GM21367 (cell line): ENCODE measurements around the gene DMAP1.

ENCODE experiments used
- ATAC-seq: cut with Tn5 transposase; IDR thresholded peaks from one replicate; pipeline ENCODE4 v1.9.1; 2021; ENCODE audit not compliant: unreplicated experiment

The DMAP1 gene

DNA sequence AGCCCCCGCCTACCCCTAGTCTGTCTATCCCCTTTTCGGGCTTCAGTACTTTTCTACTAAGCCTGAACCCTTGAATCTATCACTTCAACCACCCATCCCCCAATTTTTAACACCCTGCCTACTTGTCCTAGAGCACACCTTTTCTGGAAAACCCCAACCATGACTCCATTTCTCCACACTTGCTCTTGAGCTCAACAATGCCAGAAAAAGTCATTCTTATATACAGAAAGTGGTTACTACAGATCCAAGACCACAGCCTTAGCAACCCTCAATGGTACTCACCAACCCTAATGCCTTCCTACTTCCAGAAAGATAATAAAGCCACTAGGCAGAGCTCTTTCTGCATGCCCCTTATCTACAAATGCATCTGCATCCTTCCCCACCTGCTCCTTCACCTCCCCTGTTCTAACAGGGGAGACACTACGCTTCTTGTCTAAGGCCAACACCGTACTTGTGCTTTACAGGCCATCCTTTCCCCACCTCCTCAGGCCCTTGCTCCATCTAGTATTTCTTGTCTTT, 41.2 kb downstream of the DMAP1 start:
- ATAC-seq: no peak

DNA sequence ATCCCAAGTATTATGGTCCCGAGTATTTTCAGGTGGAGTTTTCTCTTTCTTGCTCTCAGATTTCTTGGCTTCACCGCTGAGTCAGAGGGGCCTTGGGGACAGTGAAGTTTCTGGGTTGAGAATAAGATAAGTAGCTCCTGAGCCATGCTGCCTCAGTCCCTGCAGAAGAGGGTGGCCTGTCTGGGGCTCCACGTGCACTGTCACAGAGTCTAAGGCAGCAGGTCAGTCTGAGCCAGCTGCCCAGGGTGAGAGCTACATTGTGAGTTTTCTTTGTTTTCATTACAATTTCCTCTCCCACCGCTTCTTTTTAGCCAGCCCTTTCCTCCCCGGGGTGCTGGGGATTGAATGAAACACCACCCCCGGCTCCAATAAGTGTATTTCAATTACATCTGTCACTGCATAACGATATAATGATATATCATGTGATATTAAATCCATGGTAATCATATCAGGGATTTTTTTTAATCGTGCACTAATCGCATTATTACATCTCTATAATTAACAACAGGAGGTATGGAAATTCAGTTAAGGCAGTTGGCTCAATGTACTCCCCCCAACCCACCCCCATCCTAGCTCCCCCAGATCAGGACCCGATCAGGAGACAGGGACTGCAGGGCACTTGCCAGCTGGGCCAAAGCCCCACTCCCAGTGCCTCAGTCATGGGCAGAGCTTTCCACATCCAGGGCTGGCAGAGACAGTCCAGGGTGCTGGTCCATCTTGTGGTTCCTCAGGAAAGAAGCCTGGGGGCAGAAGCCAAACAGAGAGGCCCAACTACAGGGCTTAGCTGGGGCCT, 43.7 kb downstream of the DMAP1 start:
- no peak for ATAC-seq

DNA sequence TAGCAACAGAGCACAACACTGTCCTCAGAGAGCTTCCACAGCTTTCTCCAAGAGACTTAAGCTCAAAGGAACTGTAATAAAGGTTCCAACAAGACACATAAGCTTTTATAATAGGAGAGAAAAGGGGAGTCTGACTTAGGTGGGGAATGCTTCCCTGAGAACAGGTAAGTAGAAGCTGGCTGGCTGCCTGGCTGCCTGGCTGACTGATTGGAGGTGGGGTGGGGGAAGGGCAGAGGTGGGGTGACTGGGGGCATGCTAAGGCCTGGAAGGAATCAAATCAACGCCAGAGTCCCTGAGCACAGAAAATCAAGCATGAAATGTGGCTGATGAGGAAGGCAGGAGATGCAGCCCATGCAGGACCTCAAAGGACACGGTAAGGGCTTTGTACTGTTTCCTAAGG, 45.8 kb downstream of the DMAP1 start:
- ATAC-seq: no peak

DNA sequence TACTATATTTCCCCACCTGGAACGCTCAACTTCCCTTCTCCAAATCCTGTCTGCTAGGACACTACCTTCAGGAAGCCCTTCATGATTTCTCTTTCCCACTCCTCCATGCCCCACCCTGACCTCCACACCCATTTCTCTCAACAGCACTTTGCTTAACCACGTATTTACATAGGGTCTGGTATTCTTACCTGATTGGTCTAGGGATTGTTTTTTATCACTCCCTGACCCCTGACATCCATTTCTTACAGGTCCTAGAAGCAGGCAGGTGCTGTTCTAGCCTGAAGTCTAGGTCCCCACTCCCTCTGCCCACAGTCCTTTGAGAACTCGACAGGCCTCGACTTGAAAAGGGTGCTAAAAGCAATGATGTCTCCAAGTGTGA, 47.5 kb downstream of the DMAP1 start:
- ATAC-seq: no peak

DNA sequence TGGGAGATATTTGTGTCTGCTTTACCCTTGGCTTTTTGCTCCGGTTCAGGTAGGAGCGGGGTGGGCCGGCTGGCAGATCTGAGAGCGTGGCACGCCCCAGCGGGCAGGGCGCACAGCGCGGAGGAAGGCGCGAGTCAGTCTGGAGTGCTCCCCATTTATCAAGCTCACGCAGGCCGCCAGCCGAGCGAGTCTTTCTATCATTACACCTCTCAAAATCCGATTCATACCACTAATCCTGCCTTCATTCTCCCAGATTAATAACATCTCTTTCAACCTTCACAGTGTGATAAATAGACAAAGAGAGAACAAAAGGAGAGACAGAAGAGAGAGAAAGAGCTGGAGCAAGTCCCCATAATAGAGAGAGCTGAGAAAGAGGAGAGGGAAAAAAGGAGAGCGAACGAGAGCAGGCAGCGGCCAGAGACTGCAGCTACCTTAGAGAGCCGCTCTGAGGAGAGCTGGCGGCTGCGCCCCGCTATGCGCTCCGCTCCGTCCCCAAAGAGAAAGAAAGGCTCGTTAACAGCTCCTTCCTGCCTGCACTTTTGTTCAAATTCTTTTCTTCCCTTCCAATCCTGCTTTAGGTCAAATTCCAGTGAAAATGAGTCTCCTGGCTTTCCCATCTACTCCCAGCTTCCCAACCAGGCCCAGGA, 48.0 kb downstream of the DMAP1 start:
- no peak for ATAC-seq

DNA sequence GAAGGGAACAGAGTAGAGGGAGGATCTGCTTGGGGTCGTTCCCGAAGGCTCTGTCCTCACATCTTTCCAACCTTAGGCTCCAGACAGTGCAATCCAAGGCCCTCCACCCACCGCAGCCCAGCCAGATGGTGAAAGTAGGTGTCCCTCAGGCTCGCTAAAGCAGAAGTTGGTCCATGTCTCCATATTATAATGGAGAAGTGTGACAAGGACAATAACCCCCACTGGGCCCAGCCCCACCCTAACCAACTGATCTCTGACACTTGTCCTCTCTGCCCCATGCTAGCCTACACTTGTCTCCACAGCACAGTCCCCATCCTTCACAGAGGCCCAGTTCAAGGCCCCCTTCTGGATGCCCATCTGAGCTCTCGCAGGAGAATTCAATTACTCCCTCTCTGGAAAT, 48.7 kb downstream of the DMAP1 start:
- ATAC-seq: no peak

DNA sequence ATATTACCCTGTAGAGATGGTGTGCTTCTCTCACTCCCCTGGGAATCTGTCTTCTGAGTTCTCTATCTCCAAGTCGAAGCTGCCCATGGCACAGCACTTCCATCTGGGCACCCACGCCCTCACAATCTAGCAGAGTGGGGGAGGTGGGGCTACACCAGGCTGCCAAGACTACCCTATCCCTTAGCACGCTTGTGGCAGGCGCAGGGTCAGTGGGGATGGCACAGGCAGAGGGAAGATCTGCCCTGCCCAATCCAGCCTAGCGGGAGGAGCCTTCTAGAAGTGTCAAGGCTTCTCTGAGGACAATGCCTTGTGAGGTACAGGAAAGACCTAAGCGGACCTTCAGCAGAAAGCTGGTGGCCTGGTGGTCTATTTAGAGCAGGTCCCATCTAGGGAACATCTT, 49.1 kb downstream of the DMAP1 start:
- ATAC-seq: no peak

DNA sequence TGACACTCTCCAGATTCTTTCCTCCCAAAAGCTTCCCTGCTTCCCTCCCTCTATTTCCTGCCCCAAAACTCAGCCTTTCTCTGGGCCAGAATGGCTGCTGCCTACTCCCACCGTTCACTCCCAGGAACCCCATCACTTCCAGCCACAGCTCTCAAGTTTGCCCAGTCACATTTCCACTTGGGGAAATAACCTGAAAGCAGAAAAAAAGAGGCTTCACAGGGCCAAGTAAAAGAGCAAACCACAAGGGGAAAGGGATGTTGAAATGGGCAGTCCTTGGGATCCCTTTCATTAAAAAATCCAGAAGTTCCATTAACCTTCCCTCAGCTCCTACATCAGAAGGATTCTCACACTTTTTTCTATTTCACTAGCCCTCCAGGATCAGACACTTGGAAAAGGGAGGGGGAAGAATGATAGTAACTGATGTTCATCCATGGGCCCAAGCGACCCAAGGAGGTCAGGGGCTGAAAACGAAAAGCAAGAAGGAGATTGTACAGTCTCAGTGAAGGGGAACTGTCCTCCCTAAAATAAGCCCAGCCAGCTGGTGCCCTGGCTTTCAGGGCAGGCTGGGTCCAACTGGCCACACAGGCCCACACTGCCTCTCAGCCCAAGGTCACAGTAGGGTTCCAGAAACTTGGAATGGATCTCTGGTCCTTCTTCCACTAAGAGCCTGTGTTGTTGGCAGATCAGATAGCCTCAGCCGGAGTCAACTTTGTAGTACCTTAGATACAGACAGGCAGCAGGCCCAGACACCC, 49.7 kb downstream of the DMAP1 start:
- no peak for ATAC-seq

DNA sequence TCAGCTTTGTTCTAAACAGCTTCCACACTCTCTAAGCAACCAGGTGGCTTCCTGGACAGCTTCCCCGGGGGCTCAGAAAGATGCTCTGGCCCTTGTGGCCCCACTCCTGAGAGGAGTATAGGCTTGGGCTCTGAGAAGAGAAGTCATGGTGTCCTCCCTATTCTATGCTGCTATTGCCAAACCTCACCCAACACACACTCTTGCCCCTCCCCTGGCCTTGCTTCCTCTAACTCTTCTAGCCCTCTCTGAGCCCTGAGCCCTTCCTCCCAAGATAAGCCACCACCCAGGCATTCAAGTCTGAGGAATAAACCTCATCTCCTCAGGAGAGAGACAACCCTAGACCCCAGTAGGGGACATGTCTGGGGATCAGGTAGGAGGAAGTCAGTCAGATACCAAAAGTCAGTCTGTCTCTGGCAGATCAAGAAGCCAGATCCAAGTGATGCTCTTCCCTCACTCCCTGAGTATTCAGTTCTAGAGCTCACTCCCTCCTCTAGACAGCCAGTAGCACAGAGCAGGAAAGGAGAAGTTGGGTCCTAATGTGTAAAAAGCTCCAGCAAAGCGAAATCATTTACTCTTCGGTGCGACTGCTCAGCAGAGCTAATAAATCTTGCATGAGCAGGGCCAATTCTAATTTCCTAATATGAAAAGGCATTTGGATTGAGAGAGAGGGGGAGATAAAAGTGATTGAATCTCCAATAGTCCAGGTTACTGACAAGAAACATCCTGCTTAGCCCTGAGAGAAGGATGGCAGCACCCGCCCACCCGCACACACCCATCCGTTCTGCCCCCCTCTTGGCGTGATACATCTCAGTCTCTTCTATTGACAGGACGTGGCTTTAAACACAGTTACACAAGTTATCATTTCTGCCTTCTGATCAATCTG, 50.5 kb downstream of the DMAP1 start:
- ATAC-seq: no peak

DNA sequence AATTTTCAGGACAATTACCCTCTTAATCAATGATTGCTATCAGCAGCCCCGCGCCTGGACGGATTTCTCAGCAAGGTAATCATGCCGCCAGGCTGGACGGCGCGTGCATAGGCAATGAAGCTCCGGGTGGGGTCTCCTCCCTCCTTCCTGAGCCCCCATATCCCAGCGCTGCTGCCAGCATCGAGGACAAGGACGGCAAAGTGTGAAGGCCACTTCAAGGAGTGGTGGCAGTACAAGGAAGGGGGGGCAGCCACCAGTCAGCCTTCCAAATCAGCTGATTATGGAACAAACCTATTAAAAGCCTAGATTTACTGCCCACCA, 51.1 kb downstream of the DMAP1 start:
- ATAC-seq: no peak

DNA sequence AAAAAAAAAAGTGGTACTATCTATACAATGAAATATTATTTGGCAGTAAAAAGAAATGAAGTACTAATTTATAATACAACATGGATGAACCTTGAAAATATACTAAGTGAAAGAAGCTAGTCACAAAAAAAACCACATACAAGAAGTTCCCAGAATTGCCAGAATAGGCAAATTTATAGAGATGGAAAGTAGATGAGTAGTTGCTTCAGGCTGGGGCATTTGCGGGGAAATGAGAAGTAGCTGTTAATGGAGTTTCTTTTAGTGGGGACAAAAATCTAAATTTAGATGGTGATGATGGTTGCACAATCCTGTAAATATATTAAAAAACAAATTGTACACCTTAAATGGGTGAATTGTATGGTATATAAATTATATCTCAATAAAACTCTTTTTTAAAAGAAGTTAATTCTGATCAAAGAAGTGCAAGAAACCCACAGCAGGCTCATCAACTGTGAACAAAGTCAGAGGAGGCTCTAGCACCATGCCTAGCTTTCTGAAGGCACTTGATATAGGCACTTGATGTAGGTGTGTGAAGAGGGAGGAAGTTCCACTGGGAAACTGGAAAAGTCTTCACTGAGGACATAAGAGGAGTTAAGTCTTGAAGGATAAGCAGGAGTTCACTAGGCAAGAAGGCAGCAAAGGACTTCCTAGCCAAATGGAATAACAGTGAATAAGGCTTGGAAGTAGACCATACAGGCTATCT, 52.5 kb downstream of the DMAP1 start:
- ATAC-seq: no peak

DNA sequence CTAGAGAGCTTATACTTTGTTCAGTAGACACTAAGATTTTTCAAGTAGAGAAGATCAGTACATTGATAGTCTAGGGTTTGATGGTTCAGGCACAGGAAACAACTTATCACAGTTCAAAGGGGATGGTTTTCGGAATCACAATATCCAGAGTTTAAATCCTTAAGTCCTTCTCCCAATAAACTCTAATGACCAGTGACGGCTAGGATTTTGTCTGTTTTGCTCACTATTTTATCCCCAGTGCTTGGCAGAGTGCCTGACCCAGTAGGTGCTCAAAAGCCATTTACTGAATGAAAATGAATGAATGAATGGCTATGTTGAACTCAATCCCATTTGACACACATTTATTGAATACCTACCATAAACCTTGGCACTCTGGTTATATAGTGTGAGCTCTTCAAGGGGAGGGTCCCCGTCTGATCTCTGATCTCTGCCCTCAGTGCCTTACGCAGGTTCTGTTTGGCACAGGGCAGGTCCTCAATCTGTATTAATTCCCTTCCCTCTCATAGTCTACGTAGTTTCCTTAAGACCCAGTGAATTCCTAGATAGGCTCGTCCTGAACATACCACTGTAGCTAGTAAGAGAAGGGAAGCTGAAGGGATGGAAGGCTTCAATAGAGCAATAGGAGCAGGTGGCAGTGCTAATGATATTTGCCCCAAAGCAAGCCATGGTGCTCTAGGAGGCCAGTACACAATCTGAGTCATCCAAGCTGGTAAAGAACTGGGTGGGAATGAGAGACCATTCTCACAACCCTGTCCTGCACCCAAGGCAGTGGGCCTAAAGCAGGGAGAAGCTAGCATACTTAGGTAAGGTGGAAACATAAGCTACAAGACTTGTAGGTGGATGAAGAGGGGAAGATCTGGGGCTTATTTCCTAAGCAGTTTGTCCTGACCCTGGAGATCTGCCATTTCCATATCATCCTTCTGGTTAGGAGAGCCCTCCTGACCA, 53.4 kb downstream of the DMAP1 start:
- ATAC-seq: no peak

DNA sequence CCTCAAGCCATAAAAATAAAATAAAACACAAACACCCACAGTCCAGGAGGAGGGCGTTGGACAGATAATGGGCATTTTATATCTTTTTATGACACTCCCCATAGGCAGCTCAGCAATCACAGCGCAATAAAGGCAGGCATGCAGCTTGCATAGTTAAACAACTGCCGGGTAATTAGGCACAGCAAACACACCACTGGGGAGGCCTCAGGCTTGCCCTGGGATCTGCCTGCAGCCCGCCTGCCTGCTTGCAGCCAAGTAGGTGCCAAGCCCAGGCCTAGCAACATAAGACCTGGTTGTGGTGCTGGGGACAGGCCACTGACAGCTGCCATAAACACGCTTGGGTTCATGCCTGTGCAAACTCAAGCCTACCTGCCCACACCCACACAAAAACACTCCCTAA, 54.2 kb downstream of the DMAP1 start:
- ATAC-seq: no peak

DNA sequence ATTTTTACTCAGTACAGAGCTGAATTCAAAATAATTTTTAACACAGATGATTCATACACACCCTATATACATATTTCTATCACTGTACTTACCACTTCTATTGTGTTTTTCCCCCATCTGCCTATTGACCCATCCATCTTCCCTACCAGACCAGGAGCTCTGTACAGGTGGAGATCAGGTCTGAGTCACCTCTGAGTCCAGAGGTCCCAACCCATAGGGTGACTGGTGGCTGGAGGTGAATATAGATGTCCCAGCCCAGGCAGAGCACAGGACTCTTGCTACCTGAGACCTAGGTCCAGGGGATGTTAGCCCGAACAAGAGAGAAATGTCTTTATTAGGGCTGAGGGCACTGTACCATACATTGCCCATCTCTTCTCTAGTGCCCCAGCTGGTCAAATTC, 54.8 kb downstream of the DMAP1 start:
- no peak for ATAC-seq
